Neural cell (in vitro differentiated cells): ENCODE measurements around the gene RMI2. TPM values are rescaled to one million over a fixed set of nuclear protein-coding genes. Genes with fewer than 3 reads are reported as not detected.

Experiments
- H2AFZ ChIP-seq: fragments of 200-600, 300-800 bp; sonication (generic), shearing (Covaris generic); 2 replicates; pipeline ENCODE4 v1.6.0; 2014; ENCODE audit warnings: low read depth, mild to moderate bottlenecking, antibody characterized with exemption, low read length, moderate library complexity
- H3F3A ChIP-seq: fragments of 200-600 bp; shearing (Covaris generic); 2 replicates; pipeline ENCODE4 v1.6.1; 2016; ENCODE audit warnings: mild to moderate bottlenecking, moderate library complexity, mixed read lengths, antibody characterized with exemption, low read length; ENCODE audit not compliant: insufficient read depth, poor library complexity, severe bottlenecking
- H3K27ac ChIP-seq: fragments of 200-600, 300-800 bp; sonication (generic), shearing (Covaris generic); 2 replicates; pipeline ENCODE4 v1.5.1; 2014; ENCODE audit warnings: mild to moderate bottlenecking, low read length, moderate library complexity
- H3K27me3 ChIP-seq: fragments of 300-800, 200-600 bp; sonication (generic), shearing (Covaris generic); 2 replicates; pipeline ENCODE4 v1.6.0; 2014; ENCODE audit warnings: mild to moderate bottlenecking, low read depth, low read length, moderate library complexity; ENCODE audit not compliant: insufficient read depth
- H3K36me3 ChIP-seq: fragments of 300-800, 200-600 bp; sonication (generic), shearing (Covaris generic); 2 replicates; pipeline ENCODE4 v1.5.1; 2014; ENCODE audit warnings: mild to moderate bottlenecking, antibody characterized with exemption, low read length, moderate library complexity; ENCODE audit not compliant: insufficient read depth
- H3K4me2 ChIP-seq: fragments of 300-800, 200-600 bp; sonication (generic), shearing (Covaris generic); 2 replicates; pipeline ENCODE4 v1.6.0; 2014; ENCODE audit warnings: mild to moderate bottlenecking, low read length
- H3K4me3 ChIP-seq: fragments of 300-800, 200-600 bp; sonication (generic), shearing (Covaris generic); 2 replicates; pipeline ENCODE4 v1.5.1; 2014; ENCODE audit warnings: mild to moderate bottlenecking, low read length, moderate library complexity
- H3K79me2 ChIP-seq: fragments of 200-600 bp; shearing (Covaris generic); replicated peaks from 2 replicates; pipeline ENCODE4 v1.6.0; 2014; ENCODE audit warnings: mild to moderate bottlenecking, low read length, moderate library complexity; ENCODE audit not compliant: insufficient read depth
- H3K9ac ChIP-seq: fragments of 300-800, 200-600 bp; sonication (generic), shearing (Covaris generic); 2 replicates; pipeline ENCODE4 v1.6.1; 2016; ENCODE audit warnings: mild to moderate bottlenecking, low read length, mixed read lengths
- H3K9me2 ChIP-seq: fragments of 200-600 bp; shearing (Covaris generic); 2 replicates; pipeline ENCODE4 v1.6.1; 2016; ENCODE audit warnings: mild to moderate bottlenecking, low read length, mixed read lengths; ENCODE audit not compliant: insufficient read depth
- H3K9me3 ChIP-seq: fragments of 200-600, 300-800 bp; sonication (generic), shearing (Covaris generic); 2 replicates; pipeline ENCODE4 v1.6.1; 2016; ENCODE audit warnings: mild to moderate bottlenecking, mixed run types, low read length, moderate library complexity, mixed read lengths
- H4K20me1 ChIP-seq: fragments of 200-600 bp; shearing (Covaris generic); 2 replicates; pipeline ENCODE4 v1.6.1; 2016; ENCODE audit warnings: mild to moderate bottlenecking, mixed run types; ENCODE audit not compliant: insufficient read depth
- CTCF ChIP-seq: fragments of 450-650 bp; IDR thresholded peaks from 2 replicates; pipeline ENCODE4 v1.5.1; 2014; ENCODE audit warnings: antibody characterized with exemption, mild to moderate bottlenecking, moderate library complexity; ENCODE audit not compliant: poor library complexity, severe bottlenecking
- EP300 ChIP-seq: fragments of 450-650 bp; conservative IDR thresholded peaks from 2 replicates; pipeline ENCODE4 v1.6.1; 2014; ENCODE audit warnings: antibody characterized with exemption, mild to moderate bottlenecking, moderate library complexity; ENCODE audit not compliant: poor library complexity, severe bottlenecking
- EZH2 ChIP-seq: fragments of 200-600, 300-800 bp; shearing (Covaris generic), sonication (generic); IDR thresholded peaks from 2 replicates; pipeline ENCODE4 v1.6.1; 2014; ENCODE audit warnings: antibody characterized with exemption, low read length, borderline replicate concordance, mild to moderate bottlenecking; ENCODE audit not compliant: insufficient read depth, poor library complexity, severe bottlenecking
- MXI1 ChIP-seq: fragments of 450-650 bp; conservative IDR thresholded peaks from 2 replicates; pipeline ENCODE4 v1.6.1; 2014; ENCODE audit warnings: antibody characterized with exemption, mild to moderate bottlenecking; ENCODE audit not compliant: poor library complexity, severe bottlenecking
- POLR2AphosphoS5 ChIP-seq: IDR thresholded peaks from 2 replicates; pipeline ENCODE4 v1.6.1; 2012
- RAD21 ChIP-seq: fragments of 450-650 bp; conservative IDR thresholded peaks from 2 replicates; pipeline ENCODE4 v1.6.1; 2014; ENCODE audit warnings: antibody characterized with exemption, mild to moderate bottlenecking, moderate library complexity
- SMC3 ChIP-seq: fragments of 450-650 bp; conservative IDR thresholded peaks from 2 replicates; pipeline ENCODE4 v1.6.1; 2014; ENCODE audit warnings: antibody characterized with exemption, mild to moderate bottlenecking, moderate library complexity; ENCODE audit not compliant: poor library complexity
- TAF1 ChIP-seq: IDR thresholded peaks from 2 replicates; pipeline ENCODE4 v1.6.1; 2012; ENCODE audit warnings: low read depth
- polyA plus RNA-seq: library from polyadenylated mRNA; depleted of rRNA; stranded (reverse); fragments of >200 nt; gene quantifications from 2 replicates; pipeline ENCODE4 v1.2.3, GENCODE V29; 2014
- TF ChIP-seq, protein P1 (sequence below): IDR thresholded peaks from 2 replicates; pipeline ENCODE4 v1.6.1; 2012; ENCODE audit warnings: borderline replicate concordance

RMI2 gene
- polyA plus RNA-seq, 1 donor from 2014 or later: 0.48 TPM

DNA sequence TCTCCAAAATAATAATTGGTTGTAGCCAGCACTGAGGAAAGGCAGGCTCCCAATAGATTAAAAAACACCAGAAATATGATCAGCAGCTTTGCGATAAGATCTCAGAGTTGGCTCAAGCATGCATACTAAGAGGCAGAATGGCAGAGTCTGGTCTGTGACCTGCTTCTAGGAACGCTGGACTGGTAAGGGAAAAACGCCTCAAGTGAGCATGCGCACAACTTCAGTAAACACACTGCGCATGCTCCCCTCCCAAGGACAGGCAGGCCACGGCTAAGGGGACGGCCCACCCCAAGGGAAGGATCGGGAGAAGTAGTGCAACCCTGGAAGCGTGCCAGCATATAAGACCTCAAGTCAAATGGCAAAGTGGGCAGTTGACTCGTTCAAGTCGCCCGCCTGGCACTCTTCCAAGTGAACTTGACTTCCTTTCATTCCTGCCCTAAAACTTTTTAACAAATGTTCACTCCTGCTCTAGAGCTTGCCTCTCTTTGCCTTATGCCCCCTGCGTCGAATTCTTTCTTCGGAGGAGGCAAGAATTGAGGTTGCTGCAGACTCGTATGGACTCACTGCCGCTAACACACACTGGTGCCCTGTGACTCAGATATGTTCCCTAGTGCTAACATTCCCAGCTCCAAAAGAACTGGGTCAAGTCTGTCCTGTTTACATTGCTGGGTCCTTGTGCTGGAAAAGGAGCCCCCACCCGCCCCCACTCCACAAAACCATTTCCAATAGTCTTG lies 41.7 kb upstream of the RMI2 start:
- H3K4me3 ChIP-seq: no peak overlapping the region
- no peak overlapping the region for H3K9ac ChIP-seq
- no peaks in the 10 kb centered on the region for H3K36me3 ChIP-seq
- no peak overlapping the region for H3K27ac ChIP-seq
- no peak overlapping the region for H2AFZ ChIP-seq
- no peaks in the 10 kb centered on the region for H4K20me1 ChIP-seq
- no peak overlapping the region for H3K4me2 ChIP-seq
- H3K9me3 ChIP-seq: no peaks in the 10 kb centered on the region
- no peaks in the 10 kb centered on the region for H3K9me2 ChIP-seq
- no peaks in the 10 kb centered on the region for H3K27me3 ChIP-seq
- TF ChIP-seq, protein P1, sequence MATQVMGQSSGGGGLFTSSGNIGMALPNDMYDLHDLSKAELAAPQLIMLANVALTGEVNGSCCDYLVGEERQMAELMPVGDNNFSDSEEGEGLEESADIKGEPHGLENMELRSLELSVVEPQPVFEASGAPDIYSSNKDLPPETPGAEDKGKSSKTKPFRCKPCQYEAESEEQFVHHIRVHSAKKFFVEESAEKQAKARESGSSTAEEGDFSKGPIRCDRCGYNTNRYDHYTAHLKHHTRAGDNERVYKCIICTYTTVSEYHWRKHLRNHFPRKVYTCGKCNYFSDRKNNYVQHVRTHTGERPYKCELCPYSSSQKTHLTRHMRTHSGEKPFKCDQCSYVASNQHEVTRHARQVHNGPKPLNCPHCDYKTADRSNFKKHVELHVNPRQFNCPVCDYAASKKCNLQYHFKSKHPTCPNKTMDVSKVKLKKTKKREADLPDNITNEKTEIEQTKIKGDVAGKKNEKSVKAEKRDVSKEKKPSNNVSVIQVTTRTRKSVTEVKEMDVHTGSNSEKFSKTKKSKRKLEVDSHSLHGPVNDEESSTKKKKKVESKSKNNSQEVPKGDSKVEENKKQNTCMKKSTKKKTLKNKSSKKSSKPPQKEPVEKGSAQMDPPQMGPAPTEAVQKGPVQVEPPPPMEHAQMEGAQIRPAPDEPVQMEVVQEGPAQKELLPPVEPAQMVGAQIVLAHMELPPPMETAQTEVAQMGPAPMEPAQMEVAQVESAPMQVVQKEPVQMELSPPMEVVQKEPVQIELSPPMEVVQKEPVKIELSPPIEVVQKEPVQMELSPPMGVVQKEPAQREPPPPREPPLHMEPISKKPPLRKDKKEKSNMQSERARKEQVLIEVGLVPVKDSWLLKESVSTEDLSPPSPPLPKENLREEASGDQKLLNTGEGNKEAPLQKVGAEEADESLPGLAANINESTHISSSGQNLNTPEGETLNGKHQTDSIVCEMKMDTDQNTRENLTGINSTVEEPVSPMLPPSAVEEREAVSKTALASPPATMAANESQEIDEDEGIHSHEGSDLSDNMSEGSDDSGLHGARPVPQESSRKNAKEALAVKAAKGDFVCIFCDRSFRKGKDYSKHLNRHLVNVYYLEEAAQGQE: no peak
- TF ChIP-seq RAD21 (no peak), EZH2 (no peak), POLR2AphosphoS5 (no peak)
- H3K79me2 ChIP-seq: no peaks in the 10 kb centered on the region
- no peaks in the 10 kb centered on the region for H3F3A ChIP-seq

- H3K9me3 ChIP-seq: no peaks in the 10 kb centered on the region
- no peaks in the 10 kb centered on the region for H3K9me2 ChIP-seq
- no peaks in the 10 kb centered on the region for H3K36me3 ChIP-seq
- H3K4me3 ChIP-seq: no peak overlapping the region
- H3K79me2 ChIP-seq: no peaks in the 10 kb centered on the region
- no peak overlapping the region for H2AFZ ChIP-seq
- H3K27ac ChIP-seq: no peak overlapping the region
- no peaks in the 10 kb centered on the region for H4K20me1 ChIP-seq
- H3F3A ChIP-seq: no peaks in the 10 kb centered on the region
- no peaks in the 10 kb centered on the region for H3K27me3 ChIP-seq
- TF ChIP-seq MXI1: no peak
- no peak for TF ChIP-seq RAD21
- TF ChIP-seq, protein P1: no peak
- no peak for TF ChIP-seq EZH2
- no peak for TF ChIP-seq TAF1
- TF ChIP-seq SMC3: no peak
- TF ChIP-seq CTCF: no peak
- TF ChIP-seq POLR2AphosphoS5: no peak
- no peak for TF ChIP-seq EP300
- H3K9ac ChIP-seq: no peak overlapping the region
- H3K4me2 ChIP-seq: no peak overlapping the region
These were observed 38.9 kb upstream of the RMI2 start for GRCh38 chr16:11306381-11306780.
